Esophagus squamous epithelium (tissue), 5 donors: ENCODE results near the gene TMEM119. TPM values are rescaled to one million over a fixed set of nuclear protein-coding genes. Genes with fewer than 3 reads are reported as not detected.

ENCODE experiments used
- DNase-seq: peaks from one replicate; lab custom pipeline; 2025; lab: John Stamatoyannopoulos, UW
- H3K27ac ChIP-seq, 4 donors: fragments of 200-600 bp; sonication (generic); one replicate each; pipeline ENCODE4 v1.5.1; 2016 to 2019; ENCODE audit warnings: mild to moderate bottlenecking in 1 of 4
- H3K27me3 ChIP-seq, 4 donors: fragments of 200-600 bp; sonication (generic); 1 replicate in 3 of 4; 2 replicates in 1 of 4; pipeline versions ENCODE4 v1.5.1 to v1.6.0; 2017 to 2021; ENCODE audit warnings: antibody characterized with exemption in 1 of 4
- H3K36me3 ChIP-seq, 3 donors: fragments of 200-600 bp; sonication (generic); one replicate each; pipeline ENCODE4 v1.5.1; 2016 to 2019
- H3K4me1 ChIP-seq, 3 donors: fragments of 200-600 bp; sonication (generic); one replicate each; pipeline ENCODE4 v1.5.1; 2017 to 2019
- H3K4me3 ChIP-seq, 4 donors: fragments of 200-600 bp; sonication (generic); 1 replicate in 3 of 4; 2 replicates in 1 of 4; pipeline ENCODE4 v1.5.1; 2016 to 2019; ENCODE audit warnings: mild to moderate bottlenecking in 2 of 4, moderate library complexity in 1 of 4
- H3K9me3 ChIP-seq, 3 donors: fragments of 200-600 bp; sonication (generic); one replicate each; pipeline ENCODE4 v1.5.1; 2016 to 2019
- POLR2A ChIP-seq, 4 donors: fragments of 450-650 bp; IDR thresholded peaks; one replicate each; pipeline ENCODE4 v1.6.1; 2017; ENCODE audit warnings: antibody characterized with exemption in 4 of 4, mild to moderate bottlenecking in 4 of 4, moderate library complexity in 3 of 4
- WGBS, 2 donors: methylation state at CpG; one replicate each; pipeline ENCODE4 v1.1.5; 2018; 5-methylcytosine and 5-hydroxymethylcytosine counted together
- intact Hi-C: fragments of 100-400 bp; cut with DNase I; formaldehyde crosslinking; loops from one replicate; pipeline ENCODE4 v1.15.0; 2022
- total RNA-seq, 4 donors: library from RNA; depleted of rRNA; stranded (reverse); fragments of >200 nt; gene quantifications; one replicate each; pipeline ENCODE4 v1.1.0, GENCODE V29; 2016
- TF ChIP-seq, protein P1 (sequence below), 6 experiments: fragments of 450-650 bp in 4 of 6; fragments of 200-600 bp in 2 of 6; sonication (generic) in 2 of 6; IDR thresholded peaks; one replicate each; pipeline ENCODE4 v1.5.1; 2016 to 2019; ENCODE audit warnings: antibody characterized with exemption in 6 of 6, mild to moderate bottlenecking in 4 of 6, moderate library complexity in 4 of 6
- donor health status: DM: yes; HTN: yes; CAD: no.

The TMEM119 gene
- total RNA-seq, 4 donors from 2014 or later = 0.08 to 4.8 (median 2.0) TPM

GRCh38 chr12:108635997-108636808 lies 38.3 kb upstream of the TMEM119 start:
- no peak for TF ChIP-seq POLR2A (IDR thresholded peaks at IDR 0.05)
- TF ChIP-seq, protein P1, sequence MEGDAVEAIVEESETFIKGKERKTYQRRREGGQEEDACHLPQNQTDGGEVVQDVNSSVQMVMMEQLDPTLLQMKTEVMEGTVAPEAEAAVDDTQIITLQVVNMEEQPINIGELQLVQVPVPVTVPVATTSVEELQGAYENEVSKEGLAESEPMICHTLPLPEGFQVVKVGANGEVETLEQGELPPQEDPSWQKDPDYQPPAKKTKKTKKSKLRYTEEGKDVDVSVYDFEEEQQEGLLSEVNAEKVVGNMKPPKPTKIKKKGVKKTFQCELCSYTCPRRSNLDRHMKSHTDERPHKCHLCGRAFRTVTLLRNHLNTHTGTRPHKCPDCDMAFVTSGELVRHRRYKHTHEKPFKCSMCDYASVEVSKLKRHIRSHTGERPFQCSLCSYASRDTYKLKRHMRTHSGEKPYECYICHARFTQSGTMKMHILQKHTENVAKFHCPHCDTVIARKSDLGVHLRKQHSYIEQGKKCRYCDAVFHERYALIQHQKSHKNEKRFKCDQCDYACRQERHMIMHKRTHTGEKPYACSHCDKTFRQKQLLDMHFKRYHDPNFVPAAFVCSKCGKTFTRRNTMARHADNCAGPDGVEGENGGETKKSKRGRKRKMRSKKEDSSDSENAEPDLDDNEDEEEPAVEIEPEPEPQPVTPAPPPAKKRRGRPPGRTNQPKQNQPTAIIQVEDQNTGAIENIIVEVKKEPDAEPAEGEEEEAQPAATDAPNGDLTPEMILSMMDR (IDR thresholded peaks at IDR 0.05) = no peak
- Histone ChIP-seq H3K36me3 (no peaks in the 10 kb centered on the region), H3K27ac (peak overlapping the region in 2 of 4 donors; percentile 75 to 85), H3K9me3 (no peaks in the 10 kb centered on the region), H3K4me3 (no peak overlapping the region), H3K27me3 (peaks cover 0 to 18% (median 0%) of the 10 kb centered on the region in 4 donors), H3K4me1 (peaks cover 10 to 51% (median 31%) of the 10 kb centered on the region in 3 donors)
- no peak for DNase-seq
- WGBS, 2 donors = 70 to 83% methylated on average over 4 to 5 of the region's 6 CpGs
- intact Hi-C loops = no loop called here

DNA sequence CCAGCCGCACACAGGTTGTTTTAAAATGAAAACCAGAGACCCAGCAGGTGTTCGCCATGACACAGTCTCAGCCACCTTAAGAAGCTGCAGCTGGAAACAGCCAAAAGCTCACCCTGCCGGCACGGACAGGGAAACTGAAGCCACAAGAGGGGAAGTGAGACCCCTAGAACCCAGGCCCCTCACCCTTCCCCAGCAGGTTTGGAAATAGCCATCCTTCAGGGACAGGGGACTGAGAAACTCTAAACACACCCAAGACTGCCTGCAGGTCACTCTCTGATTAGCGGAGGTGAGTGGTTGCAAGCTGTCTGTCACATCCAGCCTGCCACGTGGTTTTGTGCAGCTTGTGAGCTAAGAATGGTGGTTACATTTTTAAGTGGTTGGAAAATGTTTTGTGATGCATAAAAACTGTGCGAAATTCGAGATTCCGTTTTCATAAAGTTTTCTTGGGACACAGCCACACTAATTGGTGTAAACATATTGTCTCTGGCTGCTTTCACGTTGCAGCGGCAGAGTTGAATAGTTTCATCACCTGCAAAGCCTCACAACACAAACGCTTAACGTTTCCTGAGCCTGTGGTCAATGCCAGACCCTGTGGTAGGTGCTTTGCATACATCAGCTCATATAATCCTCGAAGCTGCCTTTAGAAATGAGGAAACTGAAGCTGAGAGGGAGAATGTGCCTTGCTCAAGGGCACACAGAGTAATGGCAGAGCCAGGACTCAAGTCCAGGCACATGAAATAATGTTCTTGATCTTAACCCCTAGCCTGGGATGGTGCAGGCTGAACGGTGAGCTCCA lies 37.5 kb upstream of the TMEM119 start:
- Histone ChIP-seq H3K36me3 (no peaks in the 10 kb centered on the region), H3K27ac (peak overlapping the region in 3 of 4 donors; percentile 22 to 85 (median 75)), H3K27me3 (peaks cover 0 to 18% (median 0%) of the 10 kb centered on the region in 4 donors), H3K9me3 (no peaks in the 10 kb centered on the region), H3K4me1 (peaks cover 17 to 59% (median 38%) of the 10 kb centered on the region in 3 donors), H3K4me3 (peak overlapping the region in 1 of 4 donors; percentile 32)
- TF ChIP-seq, protein P1 (IDR thresholded peaks at IDR 0.05) = no peak
- TF ChIP-seq POLR2A (IDR thresholded peaks at IDR 0.05) = peak in 1 of 4 donors; percentile 71
- no peak for DNase-seq
- 22 to 35% methylated on average over 12 to 14 of the region's 15 CpGs for WGBS, 2 donors
- intact Hi-C loops = no loop called here

GRCh38 chr12:108634341-108634751 lies 36.5 kb upstream of the TMEM119 start:
- WGBS, 2 donors = 73 to 76% methylated on average over 3 to 4 of the region's 4 CpGs
- Histone ChIP-seq H3K9me3 (no peaks in the 10 kb centered on the region), H3K36me3 (no peaks in the 10 kb centered on the region), H3K4me1 (peaks cover 27 to 64% (median 48%) of the 10 kb centered on the region in 3 donors), H3K27ac (peak overlapping the region; percentile 40 to 85 (median 70)), H3K4me3 (peak overlapping the region in 1 of 4 donors; percentile 56), H3K27me3 (peaks cover 0 to 18% (median 0%) of the 10 kb centered on the region in 4 donors)
- intact Hi-C loops = no loop called here
- TF ChIP-seq, protein P1 (IDR thresholded peaks at IDR 0.05) = no peak
- peak in 1 of 4 donors; percentile 4 for TF ChIP-seq POLR2A (IDR thresholded peaks at IDR 0.05)
- DNase-seq = no peak

DNA sequence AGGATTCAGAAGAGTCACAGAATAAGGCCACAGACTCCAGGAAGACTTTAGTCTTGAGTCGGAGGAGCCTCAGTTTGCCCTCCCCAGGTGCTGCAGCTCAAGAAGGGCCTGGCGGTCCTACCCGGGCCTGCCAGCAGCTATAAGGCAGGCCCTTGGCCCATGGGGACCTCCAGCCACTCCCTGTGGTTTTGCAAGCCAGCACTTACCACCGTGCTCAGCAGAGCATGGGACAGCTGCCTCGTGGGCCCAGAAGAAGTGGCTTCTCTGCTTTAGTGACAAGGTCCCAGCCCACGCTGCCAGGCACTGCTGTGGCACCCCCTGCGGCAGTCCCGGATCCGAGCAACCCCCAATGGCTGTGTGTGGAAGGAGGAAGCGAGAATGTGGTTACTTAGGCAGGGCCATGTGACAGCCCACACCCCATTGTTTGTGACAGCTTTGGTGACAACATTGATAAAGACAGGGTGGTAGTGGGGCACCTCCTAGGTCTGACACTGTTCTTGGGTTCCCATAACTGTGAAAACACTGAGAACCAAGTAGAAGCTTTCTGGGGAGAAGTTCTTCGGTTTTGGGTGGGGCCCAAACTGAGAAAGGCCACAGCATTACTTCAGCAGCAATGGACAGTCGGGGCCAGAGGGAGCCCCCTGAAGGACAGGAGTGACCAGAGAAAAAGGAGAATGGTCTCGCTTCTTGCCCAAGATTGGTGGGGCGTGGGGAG lies 35.8 kb upstream of the TMEM119 start, which contains the start of gene SELPLG:
SELPLG (minus strand) TSS at position 361 of the 715 bp plus-strand sequence. CDS start 9,587 bp downstream, outside the sequence.
- Histone ChIP-seq H3K36me3 (no peaks in the 10 kb centered on the region), H3K27ac (peak within 1 kb of the TSS; percentile 54 to 85 (median 70)), H3K27me3 (peaks cover 0 to 18% (median 0%) of the 10 kb centered on the region in 4 donors), H3K9me3 (no peaks in the 10 kb centered on the region), H3K4me1 (peaks cover 27 to 67% (median 52%) of the 10 kb centered on the region in 3 donors), H3K4me3 (peak within 1 kb of the TSS; percentile 12 to 56 (median 34))
- peak in 2 of 4 donors; percentile 40 to 82 for TF ChIP-seq POLR2A (IDR thresholded peaks at IDR 0.05)
- TF ChIP-seq, protein P1 (IDR thresholded peaks at IDR 0.05) = no peak
- 70 to 76% methylated on average over 8 to 10 of the region's 14 CpGs for WGBS, 2 donors
- DNase-seq = peak; percentile 67
- intact Hi-C loops = no loop called here
